Endodermal cell (in vitro differentiated cells): ENCODE measurements around the gene EXOSC9. TPM values are rescaled to one million over a fixed set of nuclear protein-coding genes. Genes with fewer than 3 reads are reported as not detected.

ENCODE experiments used
- DNase-seq: peaks from one replicate; pipeline ENCODE4 v3.0.0-alpha.2; 2017
- H3K27ac ChIP-seq: 2 replicates; pipeline ENCODE4 v1.5.1; 2013; ENCODE audit warnings: mild to moderate bottlenecking, low read depth, low read length, moderate library complexity
- H3K27me3 ChIP-seq: 2 replicates; pipeline ENCODE4 v1.6.1; 2013; ENCODE audit warnings: mild to moderate bottlenecking, low read length, moderate library complexity; ENCODE audit not compliant: insufficient read depth, control insufficient read depth, poor library complexity, severe bottlenecking
- H3K36me3 ChIP-seq: 2 replicates; pipeline ENCODE4 v1.7.0; 2013; ENCODE audit warnings: mild to moderate bottlenecking, low read length, moderate library complexity; ENCODE audit not compliant: control insufficient read depth, insufficient read depth
- H3K4me1 ChIP-seq: one replicate; pipeline ENCODE4 v1.7.0; 2013; ENCODE audit warnings: low read length; ENCODE audit not compliant: control insufficient read depth, insufficient read depth
- H3K4me3 ChIP-seq: 2 replicates; pipeline ENCODE4 v1.5.1; 2013; ENCODE audit warnings: mild to moderate bottlenecking, low read length, moderate library complexity
- H3K9ac ChIP-seq: 2 replicates; pipeline ENCODE4 v1.6.1; 2013; ENCODE audit warnings: mild to moderate bottlenecking, low read length, moderate library complexity; ENCODE audit not compliant: poor library complexity, severe bottlenecking; ENCODE audit errors: extremely low read depth
- H3K9me3 ChIP-seq: 2 replicates; pipeline ENCODE4 v1.6.1; 2013; ENCODE audit warnings: mild to moderate bottlenecking, low read length, moderate library complexity; ENCODE audit not compliant: control insufficient read depth
- H3K27ac Mint-ChIP-seq: 2 replicates; pipeline ENCODE4 v1.8.0; 2020; ENCODE audit warnings: mixed read lengths
- H3K27me3 Mint-ChIP-seq: 2 replicates; pipeline ENCODE4 v1.8.0; 2021; ENCODE audit warnings: mild to moderate bottlenecking, mixed read lengths; ENCODE audit not compliant: insufficient read depth
- H3K36me3 Mint-ChIP-seq: 2 replicates; pipeline ENCODE4 v1.8.0; 2020; ENCODE audit warnings: low read depth, mixed read lengths
- H3K4me1 Mint-ChIP-seq: 2 replicates; pipeline ENCODE4 v1.8.0; 2020; ENCODE audit warnings: mixed read lengths
- H3K4me3 Mint-ChIP-seq: 2 replicates; pipeline ENCODE4 v1.8.0; 2020; ENCODE audit warnings: mild to moderate bottlenecking, moderate library complexity, mixed read lengths
- H3K9me3 Mint-ChIP-seq: 2 replicates; pipeline ENCODE4 v1.8.0; 2020; ENCODE audit warnings: mild to moderate bottlenecking, mixed read lengths
- WGBS, 2 experiments: methylation state at CpG; one replicate each; pipeline versions ENCODE4 v1.1.5 to v1.1.7; 2013; ENCODE audit warnings: missing lambda C conversion rate in 2 of 2, mixed read lengths in 1 of 2; ENCODE audit not compliant: insufficient coverage in 1 of 2, insufficient read length in 1 of 2; 5-methylcytosine and 5-hydroxymethylcytosine counted together
- total RNA-seq, 2 donors: library from RNA; stranded (reverse); fragmentation: NEBNext Ultra II Directional in 1 of 2; extraction: Animal tissue kit (Norgen Biotek cat#: 25700) in 1 of 2; gene quantifications; 2 replicates in 1 of 2; 3 replicates in 1 of 2; pipeline ENCODE4 v1.2.1, GENCODE V29; 2021
- TF ChIP-seq, protein P1 (sequence below): fragments of 200-600 bp; sonication (generic); conservative IDR thresholded peaks from 2 replicates; pipeline ENCODE4 v1.5.0; 2021; ENCODE audit warnings: antibody characterized with exemption, mild to moderate bottlenecking

The EXOSC9 gene
- total RNA-seq, 2 donors from 2014 or later: 47.9 to 69.0 TPM

DNA sequence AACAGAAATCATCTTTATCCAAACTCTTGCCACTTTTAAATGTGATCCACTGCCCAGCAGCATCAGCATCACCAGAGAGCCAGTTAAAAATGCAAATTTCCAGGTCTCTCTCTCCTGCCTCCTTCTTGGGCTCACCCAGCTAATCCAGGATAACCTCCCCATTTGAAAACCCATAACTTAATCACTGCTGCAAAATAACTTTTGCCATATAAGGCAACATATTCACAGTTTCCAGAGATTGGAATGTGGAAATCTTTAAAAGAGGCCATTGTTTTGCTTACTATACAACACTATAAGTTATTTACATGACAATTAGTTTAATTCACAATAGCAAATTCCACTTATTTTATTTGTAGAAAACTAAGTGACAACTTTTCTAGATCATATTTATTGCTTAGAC, 4.8 kb upstream of the EXOSC9 start:
- Mint-ChIP-seq H3K36me3 (no peaks in the 10 kb centered on the region), H3K27ac (no peak overlapping the region), H3K9me3 (no peaks in the 10 kb centered on the region), H3K4me3 (no peak overlapping the region), H3K4me1 (peaks cover 9% of the 10 kb centered on the region), H3K27me3 (peaks cover 11% of the 10 kb centered on the region)
- TF ChIP-seq, protein P1, sequence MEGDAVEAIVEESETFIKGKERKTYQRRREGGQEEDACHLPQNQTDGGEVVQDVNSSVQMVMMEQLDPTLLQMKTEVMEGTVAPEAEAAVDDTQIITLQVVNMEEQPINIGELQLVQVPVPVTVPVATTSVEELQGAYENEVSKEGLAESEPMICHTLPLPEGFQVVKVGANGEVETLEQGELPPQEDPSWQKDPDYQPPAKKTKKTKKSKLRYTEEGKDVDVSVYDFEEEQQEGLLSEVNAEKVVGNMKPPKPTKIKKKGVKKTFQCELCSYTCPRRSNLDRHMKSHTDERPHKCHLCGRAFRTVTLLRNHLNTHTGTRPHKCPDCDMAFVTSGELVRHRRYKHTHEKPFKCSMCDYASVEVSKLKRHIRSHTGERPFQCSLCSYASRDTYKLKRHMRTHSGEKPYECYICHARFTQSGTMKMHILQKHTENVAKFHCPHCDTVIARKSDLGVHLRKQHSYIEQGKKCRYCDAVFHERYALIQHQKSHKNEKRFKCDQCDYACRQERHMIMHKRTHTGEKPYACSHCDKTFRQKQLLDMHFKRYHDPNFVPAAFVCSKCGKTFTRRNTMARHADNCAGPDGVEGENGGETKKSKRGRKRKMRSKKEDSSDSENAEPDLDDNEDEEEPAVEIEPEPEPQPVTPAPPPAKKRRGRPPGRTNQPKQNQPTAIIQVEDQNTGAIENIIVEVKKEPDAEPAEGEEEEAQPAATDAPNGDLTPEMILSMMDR: no peak
- Histone ChIP-seq H3K9me3 (no peaks in the 10 kb centered on the region), H3K4me3 (no peak overlapping the region), H3K27me3 (no peaks in the 10 kb centered on the region), H3K9ac (no peak overlapping the region), H3K36me3 (no peaks in the 10 kb centered on the region), H3K4me1 (no peaks in the 10 kb centered on the region), H3K27ac (no peak overlapping the region)
- DNase-seq: no peak

DNA sequence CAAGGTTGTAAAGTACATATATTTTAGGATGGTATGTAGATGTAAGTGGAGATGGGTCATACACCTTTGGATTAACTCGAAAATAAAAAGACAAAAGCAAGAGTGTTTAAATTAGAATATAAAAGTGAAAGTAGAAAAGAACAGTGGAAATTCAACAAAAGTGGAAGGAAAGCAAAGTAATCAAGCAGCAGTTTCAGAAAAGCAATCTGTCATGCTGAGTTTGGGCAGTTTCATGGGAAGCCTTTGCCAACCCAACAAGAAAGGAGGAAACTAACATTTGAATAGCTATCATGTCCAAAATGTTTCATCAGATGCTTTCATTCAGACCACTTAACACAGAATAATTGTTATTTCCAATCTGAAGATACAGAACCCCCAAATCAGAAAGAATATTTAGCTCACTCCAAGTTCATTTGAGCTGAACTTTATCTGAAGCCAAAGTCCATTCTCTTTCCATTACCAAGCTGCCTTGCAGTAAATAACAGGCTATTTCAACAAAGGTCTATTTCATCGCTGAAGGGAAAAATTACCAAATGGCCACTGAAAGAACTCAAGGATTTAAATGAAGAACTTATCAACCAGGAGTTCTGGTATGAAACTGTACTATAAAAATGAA, 1.8 kb upstream of the EXOSC9 start:
- H3K27me3 Mint-ChIP-seq: peaks cover 11% of the 10 kb centered on the region
- no peak overlapping the region for H3K4me3 ChIP-seq
- no peaks in the 10 kb centered on the region for H3K4me1 ChIP-seq
- peaks cover 11% of the 10 kb centered on the region for H3K36me3 Mint-ChIP-seq
- no peak for DNase-seq
- no peaks in the 10 kb centered on the region for H3K9me3 ChIP-seq
- H3K27me3 ChIP-seq: no peaks in the 10 kb centered on the region
- H3K27ac ChIP-seq: no peak overlapping the region
- H3K9me3 Mint-ChIP-seq: no peaks in the 10 kb centered on the region
- no peak overlapping the region for H3K9ac ChIP-seq
- TF ChIP-seq, protein P1: no peak
- 91 to 95% methylated on average over 2 of the region's 2 CpGs for WGBS, 2 experiments
- peaks cover 15% of the 10 kb centered on the region for H3K4me1 Mint-ChIP-seq
- peaks cover 18% of the 10 kb centered on the region for H3K36me3 ChIP-seq
- H3K27ac Mint-ChIP-seq: no peak overlapping the region
- H3K4me3 Mint-ChIP-seq: no peak overlapping the region

DNA sequence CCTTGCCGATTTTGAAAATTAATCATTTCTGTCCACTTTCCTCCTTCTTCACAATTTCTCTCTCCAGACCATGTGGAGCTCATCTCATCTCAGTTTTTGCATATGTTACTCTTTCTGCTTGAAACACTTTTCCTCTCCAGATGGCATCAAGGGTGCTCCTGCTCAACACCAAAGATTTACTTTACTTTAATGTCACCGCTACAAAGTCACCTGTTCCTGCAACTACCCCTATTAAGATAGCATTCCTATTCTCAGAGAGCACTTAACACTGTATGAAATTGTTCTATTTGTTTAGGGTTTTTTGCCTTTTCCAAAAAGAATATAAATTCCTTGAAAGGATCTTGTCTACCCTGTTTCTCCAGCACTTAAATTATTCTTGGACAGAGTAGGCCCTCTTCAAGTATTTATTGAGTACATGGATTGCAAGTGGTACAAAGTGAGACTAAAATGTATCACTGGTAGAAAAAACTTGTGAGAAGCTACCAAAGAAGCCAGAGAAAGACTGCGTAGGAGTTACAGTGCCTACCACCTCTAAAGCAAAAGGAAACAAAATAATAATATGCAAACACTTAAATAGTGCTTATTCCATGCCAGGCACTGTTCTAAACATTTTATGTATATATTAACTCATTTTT, 1.1 kb upstream of the EXOSC9 start:
- no peaks in the 10 kb centered on the region for H3K9me3 Mint-ChIP-seq
- no peak overlapping the region for H3K27ac Mint-ChIP-seq
- peaks cover 7% of the 10 kb centered on the region for H3K27me3 Mint-ChIP-seq
- Histone ChIP-seq H3K4me1 (no peaks in the 10 kb centered on the region), H3K4me3 (peak overlapping the region; percentile 93), H3K27me3 (no peaks in the 10 kb centered on the region), H3K9ac (no peak overlapping the region), H3K27ac (no peak overlapping the region), H3K36me3 (peaks cover 25% of the 10 kb centered on the region), H3K9me3 (no peaks in the 10 kb centered on the region)
- peaks cover 17% of the 10 kb centered on the region for H3K36me3 Mint-ChIP-seq
- DNase-seq: no peak
- WGBS, 2 experiments: 98 to 100% methylated on average over 1 to 3 of the region's 3 CpGs
- no peak overlapping the region for H3K4me3 Mint-ChIP-seq
- TF ChIP-seq, protein P1: no peak
- H3K4me1 Mint-ChIP-seq: peaks cover 9% of the 10 kb centered on the region
